Measurements from ENCODE around the gene SLC7A6OS.

Gene SLC7A6OS

GRCh38 chr16:68253721-68254120 lies 57.0 kb downstream of the SLC7A6OS start:
- DNase-seq (ENCODE audit: low read depth) = no peak

GRCh38 chr16:68252383-68252782 lies 58.4 kb downstream of the SLC7A6OS start:
- no peak for DNase-seq (ENCODE audit: low read depth)

- no peak for DNase-seq (ENCODE audit: low read depth)
These were observed 58.9 kb downstream of the SLC7A6OS start for GRCh38 chr16:68251832-68252231.

- DNase-seq (ENCODE audit: low read depth) = no peak
These were observed 59.8 kb downstream of the SLC7A6OS start for GRCh38 chr16:68250951-68251350.

GRCh38 chr16:68249371-68249770 lies 61.4 kb downstream of the SLC7A6OS start:
- DNase-seq (ENCODE audit: low read depth) = no peak
